HL-60 (cell line): ENCODE data around the gene TSPAN2.

ENCODE experiments used
- CTCF ChIP-seq: IDR thresholded peaks from one replicate; pipeline ENCODE4 v1.5.1; 2011; ENCODE audit warnings: low read length, control low read depth, inconsistent platforms; ENCODE audit not compliant: insufficient read depth
- POLR2AphosphoS5 ChIP-seq: IDR thresholded peaks from 2 replicates; pipeline ENCODE4 v1.6.1; 2012; ENCODE audit warnings: low read depth
- SPI1 ChIP-seq: IDR thresholded peaks from 2 replicates; pipeline ENCODE4 v1.6.1; 2012; ENCODE audit warnings: low read depth, mild to moderate bottlenecking, borderline replicate concordance
- TF ChIP-seq, protein P1 (sequence below): IDR thresholded peaks from 2 replicates; pipeline ENCODE4 v1.6.1; 2012; ENCODE audit warnings: low read depth; ENCODE audit not compliant: insufficient replicate concordance

DNA sequence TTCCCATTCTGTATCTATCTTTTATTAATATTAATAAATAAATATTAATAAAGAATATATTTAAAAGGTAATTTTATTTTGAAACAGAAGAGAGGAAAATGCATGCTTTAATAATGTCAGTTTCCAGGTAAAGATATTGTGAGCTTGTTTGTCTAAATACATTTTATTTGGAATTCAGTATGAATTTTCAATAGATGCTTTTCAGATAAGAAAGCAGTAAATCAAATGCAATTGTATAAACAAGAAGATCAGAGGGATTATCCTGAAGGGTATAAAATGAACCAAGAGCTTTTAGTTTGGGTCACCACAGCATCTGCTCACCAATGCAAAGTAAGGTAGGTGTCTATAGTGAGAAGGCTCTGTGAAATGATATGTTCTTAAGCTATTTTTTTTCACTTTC is 59.8 kb downstream of the TSPAN2 start, which contains the start of gene TSHB:
- TF ChIP-seq CTCF = no peak
- TF ChIP-seq, protein P1, sequence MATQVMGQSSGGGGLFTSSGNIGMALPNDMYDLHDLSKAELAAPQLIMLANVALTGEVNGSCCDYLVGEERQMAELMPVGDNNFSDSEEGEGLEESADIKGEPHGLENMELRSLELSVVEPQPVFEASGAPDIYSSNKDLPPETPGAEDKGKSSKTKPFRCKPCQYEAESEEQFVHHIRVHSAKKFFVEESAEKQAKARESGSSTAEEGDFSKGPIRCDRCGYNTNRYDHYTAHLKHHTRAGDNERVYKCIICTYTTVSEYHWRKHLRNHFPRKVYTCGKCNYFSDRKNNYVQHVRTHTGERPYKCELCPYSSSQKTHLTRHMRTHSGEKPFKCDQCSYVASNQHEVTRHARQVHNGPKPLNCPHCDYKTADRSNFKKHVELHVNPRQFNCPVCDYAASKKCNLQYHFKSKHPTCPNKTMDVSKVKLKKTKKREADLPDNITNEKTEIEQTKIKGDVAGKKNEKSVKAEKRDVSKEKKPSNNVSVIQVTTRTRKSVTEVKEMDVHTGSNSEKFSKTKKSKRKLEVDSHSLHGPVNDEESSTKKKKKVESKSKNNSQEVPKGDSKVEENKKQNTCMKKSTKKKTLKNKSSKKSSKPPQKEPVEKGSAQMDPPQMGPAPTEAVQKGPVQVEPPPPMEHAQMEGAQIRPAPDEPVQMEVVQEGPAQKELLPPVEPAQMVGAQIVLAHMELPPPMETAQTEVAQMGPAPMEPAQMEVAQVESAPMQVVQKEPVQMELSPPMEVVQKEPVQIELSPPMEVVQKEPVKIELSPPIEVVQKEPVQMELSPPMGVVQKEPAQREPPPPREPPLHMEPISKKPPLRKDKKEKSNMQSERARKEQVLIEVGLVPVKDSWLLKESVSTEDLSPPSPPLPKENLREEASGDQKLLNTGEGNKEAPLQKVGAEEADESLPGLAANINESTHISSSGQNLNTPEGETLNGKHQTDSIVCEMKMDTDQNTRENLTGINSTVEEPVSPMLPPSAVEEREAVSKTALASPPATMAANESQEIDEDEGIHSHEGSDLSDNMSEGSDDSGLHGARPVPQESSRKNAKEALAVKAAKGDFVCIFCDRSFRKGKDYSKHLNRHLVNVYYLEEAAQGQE = no peak
- TF ChIP-seq POLR2AphosphoS5 = no peak
- TF ChIP-seq SPI1 = no peak
